Activated T-helper 1 cell treated with anti-CD3 and anti-CD28 coated beads, Interleukin-2, amount 50 U/mL, for 16 hours (primary cell): ENCODE data around the gene TRPT1.

ENCODE experiments used
- DNase-seq, 2 donors: peaks; one replicate each; pipeline ENCODE4 v3.0.0-alpha.2; 2020; ENCODE audit warnings: low read depth in 1 of 2, low spot score in 1 of 2

The TRPT1 gene

DNA sequence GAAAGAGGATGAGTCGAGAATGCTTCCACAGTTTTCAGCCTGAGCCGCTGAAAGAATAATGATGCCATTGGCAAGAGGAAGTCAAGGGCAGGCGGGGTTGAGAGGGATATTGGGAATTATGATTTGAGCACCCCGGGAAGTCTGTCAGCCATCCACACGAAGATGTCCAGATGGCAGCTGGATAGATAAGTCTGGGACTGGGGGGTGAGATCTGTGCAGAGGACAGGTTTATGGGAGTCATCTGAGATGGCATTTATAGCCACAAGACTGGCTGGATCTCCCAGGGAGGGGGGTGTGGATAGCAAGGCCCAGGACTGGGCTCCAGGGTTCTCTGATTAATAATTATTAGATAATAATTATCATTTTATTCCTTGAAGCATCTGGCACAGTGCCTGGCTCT, 45.1 kb downstream of the TRPT1 start:
- DNase-seq = no peak

DNA sequence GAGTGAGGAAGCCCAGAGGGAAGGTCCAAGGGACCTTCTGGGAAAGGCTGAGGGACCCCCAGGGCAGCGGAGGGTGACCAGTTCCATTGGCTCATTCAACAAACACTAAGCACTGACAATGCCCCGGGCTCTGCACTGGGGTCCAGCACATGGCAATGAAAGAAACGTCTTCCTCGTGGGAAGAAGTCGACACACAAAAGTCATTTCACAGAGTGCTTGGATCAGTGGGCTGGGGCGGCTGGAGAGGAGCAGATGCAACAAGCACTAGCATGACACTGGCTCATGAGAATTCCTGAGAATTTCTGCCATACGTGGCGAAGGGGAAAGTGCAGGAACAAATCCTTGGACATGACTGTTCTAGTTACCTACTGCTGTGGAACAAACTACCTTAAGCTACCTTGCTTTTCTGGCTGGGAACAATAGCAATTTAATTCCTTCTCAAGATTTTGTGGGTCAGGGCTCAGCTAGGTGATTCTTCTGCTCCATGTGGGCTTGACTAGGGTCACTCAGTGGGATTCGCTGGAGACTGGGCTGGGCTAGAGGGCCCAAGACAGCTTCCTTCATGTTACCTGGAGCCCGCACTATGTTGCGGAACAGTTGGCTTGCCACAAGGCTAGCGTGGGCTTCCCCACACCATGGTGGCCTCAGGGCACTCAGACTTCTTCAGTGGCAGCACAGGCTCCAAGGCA, 46.9 kb downstream of the TRPT1 start:
- no peak for DNase-seq

- DNase-seq = no peak
Measured at GRCh38 chr11:64178203-64178602, 47.8 kb downstream of the TRPT1 start.

- no peak for DNase-seq
Measured at GRCh38 chr11:64176751-64177150, 49.2 kb downstream of the TRPT1 start.
